Fibroblast of lung (primary cell): ENCODE data around the gene QPCT.

Experiments
- EZH2 ChIP-seq: IDR thresholded peaks from 2 replicates; pipeline ENCODE4 v1.5.1; 2012; ENCODE audit warnings: low read length, control low read depth, mild to moderate bottlenecking; ENCODE audit errors: missing control alignments
- TF ChIP-seq, protein P1 (sequence below), 2 donors: IDR thresholded peaks in 1 of 2; conservative IDR thresholded peaks in 1 of 2; 1 replicate in 1 of 2; 2 replicates in 1 of 2; pipeline ENCODE4 v1.5.1; 2011 to 2012; ENCODE audit warnings: low read length in 2 of 2, control low read depth in 1 of 2, inconsistent platforms in 1 of 2, low read depth in 1 of 2, mild to moderate bottlenecking in 1 of 2

DNA sequence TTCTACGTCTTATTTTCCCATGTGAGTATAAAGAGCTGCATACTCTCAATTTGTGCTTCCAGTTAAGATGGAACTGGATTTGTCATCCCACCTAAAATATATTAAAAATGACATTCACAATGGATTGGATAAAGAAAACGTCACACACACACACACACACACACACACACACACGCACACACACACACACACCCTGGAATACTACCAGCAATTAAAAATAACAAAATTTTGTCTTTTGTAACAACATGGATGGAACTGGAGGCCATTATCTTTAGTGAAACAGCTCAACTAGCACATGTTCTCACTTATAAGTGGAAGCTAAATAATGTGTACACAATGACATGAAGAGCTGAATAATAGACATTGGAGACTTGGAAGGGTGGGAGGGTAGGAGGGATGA lies 3.8 kb upstream of the QPCT start:
- TF ChIP-seq, protein P1, sequence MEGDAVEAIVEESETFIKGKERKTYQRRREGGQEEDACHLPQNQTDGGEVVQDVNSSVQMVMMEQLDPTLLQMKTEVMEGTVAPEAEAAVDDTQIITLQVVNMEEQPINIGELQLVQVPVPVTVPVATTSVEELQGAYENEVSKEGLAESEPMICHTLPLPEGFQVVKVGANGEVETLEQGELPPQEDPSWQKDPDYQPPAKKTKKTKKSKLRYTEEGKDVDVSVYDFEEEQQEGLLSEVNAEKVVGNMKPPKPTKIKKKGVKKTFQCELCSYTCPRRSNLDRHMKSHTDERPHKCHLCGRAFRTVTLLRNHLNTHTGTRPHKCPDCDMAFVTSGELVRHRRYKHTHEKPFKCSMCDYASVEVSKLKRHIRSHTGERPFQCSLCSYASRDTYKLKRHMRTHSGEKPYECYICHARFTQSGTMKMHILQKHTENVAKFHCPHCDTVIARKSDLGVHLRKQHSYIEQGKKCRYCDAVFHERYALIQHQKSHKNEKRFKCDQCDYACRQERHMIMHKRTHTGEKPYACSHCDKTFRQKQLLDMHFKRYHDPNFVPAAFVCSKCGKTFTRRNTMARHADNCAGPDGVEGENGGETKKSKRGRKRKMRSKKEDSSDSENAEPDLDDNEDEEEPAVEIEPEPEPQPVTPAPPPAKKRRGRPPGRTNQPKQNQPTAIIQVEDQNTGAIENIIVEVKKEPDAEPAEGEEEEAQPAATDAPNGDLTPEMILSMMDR (conservative IDR thresholded peaks at IDR 0.05 in 1 of 2, IDR thresholded peaks at IDR 0.05 in 1 of 2; ENCODE audit: low read depth in 1 of 2, low read length in 2 of 2) = no peak
- TF ChIP-seq EZH2 = no peak
